Breast epithelium (tissue), 3 donors: ENCODE data around the gene CT47C1.

Experiments used
- CTCF ChIP-seq, 3 donors: fragments of 450-650 bp; IDR thresholded peaks; one replicate each; pipeline ENCODE4 v1.5.1; 2016 to 2017; ENCODE audit warnings: antibody characterized with exemption in 3 of 3, mild to moderate bottlenecking in 3 of 3, moderate library complexity in 3 of 3
- POLR2A ChIP-seq: fragments of 450-650 bp; IDR thresholded peaks from one replicate; pipeline ENCODE4 v1.6.1; 2016; ENCODE audit warnings: antibody characterized with exemption, mild to moderate bottlenecking, moderate library complexity

- no peak for TF ChIP-seq CTCF (IDR thresholded peaks at IDR 0.05)
- no peak for TF ChIP-seq POLR2A
These were observed 16.8 kb downstream of the CT47C1 start for GRCh38 chrX:119089619-119090018.
